Measurements from ENCODE around the gene NANS.

NANS gene

GRCh38 chr9:98037357-98037756, 19.2 kb upstream of the NANS start:
- DNase-seq = no peak

- DNase-seq = no peak
These were observed 17.6 kb upstream of the NANS start for GRCh38 chr9:98038958-98039357.

GRCh38 chr9:98039607-98040017, 16.9 kb upstream of the NANS start:
- no peak for DNase-seq

GRCh38 chr9:98040212-98040611, 16.3 kb upstream of the NANS start:
- no peak for DNase-seq

GRCh38 chr9:98043915-98044314, 12.6 kb upstream of the NANS start:
- DNase-seq = no peak

- no peak for DNase-seq
These were observed 11.0 kb upstream of the NANS start for GRCh38 chr9:98045234-98046179.

GRCh38 chr9:98046180-98046543, 10.4 kb upstream of the NANS start:
- no peak for DNase-seq

GRCh38 chr9:98047002-98047401, 9.5 kb upstream of the NANS start:
- no peak for DNase-seq

- no peak for DNase-seq
These were observed 7.1 kb upstream of the NANS start for GRCh38 chr9:98049288-98050072.

GRCh38 chr9:98050351-98050750, 6.2 kb upstream of the NANS start:
- DNase-seq = no peak

GRCh38 chr9:98054376-98054951, 2.1 kb upstream of the NANS start:
- no peak for DNase-seq

GRCh38 chr9:98057138-98057799, 737 bp downstream of the NANS start:
- peak in 2 of 51 donors; percentile 36 to 70 for DNase-seq

- DNase-seq = no peak
These were observed 5.6 kb downstream of the NANS start for GRCh38 chr9:98062161-98062560.

- DNase-seq = peak in 3 of 51 donors; percentile 3 to 10 (median 4)
These were observed 8.3 kb downstream of the NANS start for GRCh38 chr9:98064623-98065392.

- DNase-seq = no peak
These were observed 9.7 kb downstream of the NANS start for GRCh38 chr9:98066235-98066634.

- DNase-seq = no peak
These were observed 10.7 kb downstream of the NANS start for GRCh38 chr9:98067184-98067583.

GRCh38 chr9:98069551-98069950, 13.0 kb downstream of the NANS start:
- DNase-seq = no peak

- no peak for DNase-seq
These were observed 14.2 kb downstream of the NANS start for GRCh38 chr9:98070704-98071103.

- DNase-seq = no peak
These were observed 15.2 kb downstream of the NANS start for GRCh38 chr9:98071737-98072136.

- DNase-seq = peak in 40 of 51 donors; percentile 4 to 79 (median 37)
These were observed 17.8 kb downstream of the NANS start for GRCh38 chr9:98074115-98074990.
